Stimulated activated CD4-positive, alpha-beta T cell treated with anti-CD3 and anti-CD28 coated beads, Interleukin-4, amount 100 ng/mL, for 24 hours (primary cell): ENCODE results near the gene LFNG.

Experiments used
- DNase-seq: peaks from one replicate; pipeline ENCODE4 v3.0.0-alpha.2; 2020

LFNG gene

DNA sequence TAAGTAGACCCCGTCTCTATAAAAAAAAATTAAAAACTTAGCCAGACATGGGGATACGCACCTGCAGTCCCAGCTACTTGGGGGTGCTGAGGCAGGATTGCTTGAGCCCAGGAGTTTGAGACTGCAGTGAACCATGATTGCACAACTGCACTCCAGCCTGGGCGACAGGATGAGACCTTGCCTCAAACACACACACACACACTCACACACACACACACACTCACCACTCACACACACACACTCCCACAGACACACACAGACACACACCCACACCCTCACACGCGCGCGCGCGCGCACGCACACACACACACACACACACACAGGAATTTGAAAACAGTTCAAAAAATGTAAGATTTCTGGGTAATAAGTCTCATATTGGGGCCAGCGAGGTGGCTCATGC lies 34.7 kb upstream of the LFNG start:
- DNase-seq: no peak

DNA sequence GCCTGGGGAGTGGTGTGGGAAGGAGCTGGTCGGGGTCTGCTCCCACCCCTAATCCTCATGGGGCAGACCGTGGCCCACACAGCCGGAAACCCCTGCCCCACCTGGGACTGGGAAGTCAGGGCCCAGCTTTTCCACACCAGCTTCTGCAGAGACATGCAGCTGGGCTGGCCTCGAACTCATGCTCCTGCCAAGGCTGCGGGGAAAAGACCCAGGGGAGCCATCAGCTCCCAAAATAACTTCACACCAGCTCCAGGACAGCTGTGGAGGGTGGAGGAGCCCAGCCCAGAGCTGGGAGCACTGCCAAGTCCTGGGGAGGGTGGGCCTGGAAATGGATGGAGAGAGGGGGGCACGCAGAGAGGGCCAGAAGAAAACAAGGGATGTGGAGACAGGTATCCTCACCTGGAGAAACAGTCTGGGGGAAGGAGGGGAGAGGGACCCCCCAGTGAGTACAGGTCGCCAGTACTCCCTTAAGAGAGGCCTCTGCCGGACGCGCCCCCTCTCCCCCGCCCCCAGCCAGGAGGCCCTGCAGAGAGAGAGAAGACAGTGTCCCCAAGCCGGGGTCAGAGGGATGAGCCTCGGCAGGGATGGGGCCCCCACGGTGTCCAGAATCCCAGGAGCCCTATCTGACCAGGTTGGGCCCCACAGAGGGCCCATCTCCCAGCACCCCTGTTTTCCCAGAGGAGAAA lies 31.8 kb upstream of the LFNG start:
- DNase-seq: no peak

DNA sequence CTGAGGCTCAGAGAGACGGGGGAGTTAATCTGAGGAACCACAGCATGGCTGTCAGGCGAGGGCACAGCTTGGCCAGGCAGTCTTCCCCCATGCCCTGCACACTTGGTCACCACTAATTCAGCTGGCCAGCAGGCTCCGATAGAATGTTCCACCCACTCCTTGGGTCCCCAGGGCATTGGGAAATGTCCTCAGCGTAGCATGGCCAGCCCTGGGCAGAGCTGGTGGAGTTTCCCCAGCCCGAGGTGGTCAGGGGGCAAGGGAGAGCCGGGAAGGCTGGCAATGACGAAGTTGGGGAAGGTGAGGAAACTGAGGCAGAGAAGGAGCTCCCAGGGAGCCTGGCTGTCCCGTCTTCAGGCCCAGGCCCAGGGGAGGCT lies 31.3 kb upstream of the LFNG start:
- no peak for DNase-seq

DNA sequence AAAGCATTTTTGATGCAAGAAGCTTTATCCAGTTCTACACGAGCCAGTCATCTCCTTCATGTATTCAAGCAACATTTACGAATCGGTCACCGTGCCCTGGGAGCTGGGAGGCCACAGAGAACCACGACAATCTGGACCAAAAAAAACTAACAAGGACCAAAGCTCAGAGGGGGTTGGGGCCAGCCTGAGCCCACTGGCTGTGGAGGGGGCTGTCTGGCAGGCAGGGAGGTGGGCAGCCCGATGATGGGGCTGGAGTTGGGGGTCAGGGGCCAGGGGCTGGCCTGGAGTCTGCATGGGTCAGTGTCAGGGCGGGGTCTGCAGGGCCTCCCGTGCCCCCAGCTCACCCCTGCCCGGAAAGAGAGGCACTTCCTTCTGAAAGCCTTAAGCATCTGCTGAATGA lies 30.9 kb upstream of the LFNG start:
- DNase-seq: no peak

DNA sequence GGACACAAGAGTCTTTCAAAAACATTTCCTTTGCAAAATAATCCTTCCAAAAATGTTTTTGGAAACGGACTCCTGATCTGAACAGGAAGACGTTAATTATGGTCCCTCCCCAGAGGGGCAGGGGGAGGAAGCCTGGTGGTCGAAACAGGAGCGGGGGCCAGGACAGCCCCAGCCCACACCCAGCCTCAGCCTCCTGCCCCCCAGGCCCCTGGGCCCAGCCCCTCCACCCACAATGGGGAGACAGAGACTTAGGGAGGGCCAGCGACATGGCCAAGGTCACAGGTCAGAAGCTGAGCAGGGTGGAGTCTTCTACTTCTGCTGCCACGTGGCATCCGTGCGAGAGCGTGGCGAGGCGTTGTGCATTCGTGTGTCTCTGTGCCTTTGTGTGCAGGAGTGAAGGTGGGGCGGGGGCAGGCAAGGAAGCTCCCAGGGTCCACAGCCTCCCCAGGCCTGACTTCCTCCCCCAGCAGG lies 29.4 kb upstream of the LFNG start:
- no peak for DNase-seq

DNA sequence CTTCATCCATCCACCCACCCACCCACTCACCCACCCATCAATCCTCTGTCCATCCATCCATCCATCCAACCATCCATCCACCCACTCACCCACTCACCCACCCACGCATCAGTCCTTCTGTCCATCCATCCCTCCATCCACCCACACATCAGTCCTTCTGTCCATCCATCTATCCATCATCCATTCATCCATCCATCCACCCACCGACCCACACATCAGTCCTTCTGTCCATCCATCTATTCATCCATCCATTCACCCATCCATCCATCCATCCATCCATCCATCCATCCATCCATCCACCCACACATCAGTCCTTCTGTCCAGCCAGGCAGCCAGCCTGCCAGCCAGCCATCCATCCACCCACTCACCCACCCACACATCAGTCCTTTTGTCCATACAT lies 27.5 kb upstream of the LFNG start:
- no peak for DNase-seq

DNA sequence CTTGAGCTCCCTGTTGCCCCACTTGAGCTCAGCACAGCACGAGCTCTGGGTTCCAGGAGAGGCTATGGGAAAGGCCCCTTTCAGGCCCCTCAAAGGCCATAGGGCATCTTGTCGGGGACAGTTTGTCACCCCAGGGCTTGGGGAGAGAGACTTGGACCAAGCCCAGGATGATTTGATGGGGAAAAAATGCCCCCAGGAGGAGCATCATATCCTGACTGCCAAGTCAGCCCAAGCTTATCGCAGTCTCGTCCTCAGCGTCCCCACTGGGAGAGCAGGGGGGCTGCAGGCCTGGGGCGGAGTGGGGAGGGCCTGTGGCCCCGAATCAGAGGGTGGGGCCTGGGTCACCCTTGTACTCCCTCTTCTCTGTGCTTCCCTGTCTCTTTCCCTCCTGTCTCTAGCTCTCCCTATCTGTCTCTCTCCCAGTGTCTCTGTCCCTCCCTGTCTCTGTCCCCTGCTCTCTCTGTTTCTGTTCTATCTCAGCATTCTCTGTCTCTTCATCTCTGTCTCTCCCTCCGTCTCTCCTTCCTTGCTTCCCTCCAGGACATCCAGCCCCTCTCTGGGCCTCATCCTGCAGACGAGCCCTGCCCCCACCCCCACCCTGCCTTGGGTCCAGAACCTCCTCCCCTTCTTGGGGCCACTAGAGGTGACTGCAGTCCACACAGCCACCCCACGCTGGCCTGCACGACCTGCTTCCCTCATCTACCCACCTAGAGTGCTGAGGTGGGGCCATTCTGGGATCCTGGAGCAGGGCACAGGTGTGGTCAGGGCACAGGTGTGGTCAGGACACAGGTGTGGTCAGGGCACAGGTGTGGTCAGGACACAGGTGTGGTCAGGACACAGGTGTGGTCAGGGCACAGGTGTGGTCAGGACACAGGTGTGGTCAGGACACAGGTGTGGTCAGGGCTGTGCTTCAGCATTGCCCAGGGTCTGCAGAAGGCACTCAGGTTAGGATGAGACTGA lies 26.1 kb upstream of the LFNG start:
- DNase-seq: no peak

DNA sequence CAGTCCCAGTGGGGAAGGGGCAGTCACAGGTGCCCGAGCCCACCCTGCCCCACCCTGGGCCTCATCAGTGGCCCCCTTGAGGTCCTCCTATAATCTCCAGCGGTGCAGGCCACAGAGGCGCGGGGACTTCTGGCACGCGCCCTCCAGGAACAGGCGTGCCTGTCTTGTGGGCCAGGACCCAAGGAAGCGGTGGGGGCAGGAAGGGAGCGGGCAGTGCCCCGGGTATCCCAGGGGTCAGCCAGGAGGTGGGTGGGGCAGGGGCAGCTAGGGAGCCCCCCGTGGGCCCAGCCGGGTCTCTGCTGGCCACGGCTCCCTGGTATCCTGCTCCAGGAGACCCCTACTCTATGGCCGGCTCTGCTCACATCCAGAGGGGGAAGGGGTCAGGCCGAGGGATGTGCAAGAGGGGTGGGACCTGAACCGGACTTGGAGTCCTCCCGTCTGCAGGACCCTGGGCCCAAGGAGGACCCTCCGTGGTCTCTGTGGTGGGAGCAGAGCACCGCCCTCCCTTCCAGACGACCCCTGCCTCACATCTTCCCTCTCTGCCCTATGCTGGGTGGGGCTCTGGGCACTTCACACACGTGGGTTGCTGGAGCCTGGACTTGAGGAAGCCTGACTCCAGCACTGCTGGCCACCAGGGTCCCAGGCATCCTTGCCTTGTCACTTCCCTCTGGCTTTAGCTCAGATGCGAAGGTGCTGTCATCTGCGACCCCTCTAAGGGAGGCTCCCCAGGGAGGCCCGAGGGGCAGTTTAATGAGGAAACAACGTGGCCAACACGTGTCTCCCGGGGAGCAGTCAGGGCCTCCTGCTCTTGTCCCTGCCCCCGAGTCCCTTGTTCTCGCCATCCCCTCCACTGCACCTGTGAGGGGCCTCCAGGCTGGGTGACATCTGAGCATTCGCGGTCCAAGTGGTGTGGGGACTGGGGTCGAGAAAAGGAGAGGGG lies 25.1 kb upstream of the LFNG start:
- no peak for DNase-seq

DNA sequence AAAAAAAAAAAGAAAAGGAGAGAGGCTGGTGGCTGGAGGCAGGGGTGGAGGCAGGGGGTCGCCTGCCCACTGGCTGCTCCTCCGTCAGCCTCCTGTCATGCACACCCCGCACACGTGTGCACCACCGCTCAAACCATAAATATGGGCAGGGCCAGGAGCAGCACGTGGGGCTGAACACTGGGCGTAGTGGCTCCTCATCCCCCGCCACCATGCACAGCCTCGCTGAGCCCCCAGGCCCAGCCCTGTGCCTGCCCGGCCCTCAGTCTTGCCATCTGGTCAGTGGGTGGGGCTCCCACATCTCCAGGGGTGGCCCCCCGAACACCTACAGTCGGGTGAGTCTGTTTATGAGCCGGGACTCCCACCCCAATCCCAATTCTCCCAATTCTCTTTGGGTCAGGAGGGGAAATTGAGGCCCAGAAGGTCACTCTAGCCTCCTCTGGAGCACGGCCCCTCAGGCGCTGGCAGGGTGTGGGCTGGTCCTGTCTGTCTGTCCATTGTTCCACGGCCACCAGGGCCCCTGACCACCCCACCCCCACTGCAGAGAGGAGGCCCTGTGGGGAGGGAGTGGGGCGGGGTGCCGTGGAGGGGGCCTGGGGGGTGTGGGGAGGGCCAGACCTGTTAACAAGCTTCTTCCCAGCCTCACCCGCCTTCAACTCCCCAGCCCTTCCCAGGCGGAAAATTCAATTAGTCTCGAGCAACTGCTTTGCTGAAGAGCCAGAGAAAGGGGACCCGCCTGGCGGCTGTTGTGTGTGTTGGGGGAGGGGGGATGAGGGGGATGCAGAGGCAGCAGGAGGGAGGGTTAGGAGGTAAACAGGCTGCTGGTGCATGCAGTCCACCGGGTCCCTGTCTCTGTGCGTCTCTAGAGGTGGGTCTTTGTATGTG lies 23.9 kb upstream of the LFNG start:
- no peak for DNase-seq

DNA sequence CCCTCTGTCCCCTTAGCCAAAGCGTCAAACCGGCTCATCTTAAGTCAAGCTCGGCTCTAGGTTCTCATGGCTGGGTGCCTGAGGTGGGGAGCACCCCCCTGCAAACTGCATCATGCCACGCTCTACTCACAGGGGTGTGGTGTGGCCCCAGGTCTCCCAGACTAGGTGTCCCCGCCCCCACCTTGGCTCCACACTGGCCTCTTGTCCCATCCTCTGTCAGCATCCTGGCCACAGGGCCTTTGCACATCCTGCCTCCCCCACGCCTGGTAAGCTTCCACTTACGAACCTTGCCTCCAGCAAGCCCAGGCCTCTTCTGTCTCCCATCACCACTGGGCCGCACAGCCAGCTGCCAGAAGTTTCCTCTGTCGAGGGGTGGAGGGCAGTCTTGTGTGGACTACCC lies 23.2 kb upstream of the LFNG start:
- DNase-seq: no peak

DNA sequence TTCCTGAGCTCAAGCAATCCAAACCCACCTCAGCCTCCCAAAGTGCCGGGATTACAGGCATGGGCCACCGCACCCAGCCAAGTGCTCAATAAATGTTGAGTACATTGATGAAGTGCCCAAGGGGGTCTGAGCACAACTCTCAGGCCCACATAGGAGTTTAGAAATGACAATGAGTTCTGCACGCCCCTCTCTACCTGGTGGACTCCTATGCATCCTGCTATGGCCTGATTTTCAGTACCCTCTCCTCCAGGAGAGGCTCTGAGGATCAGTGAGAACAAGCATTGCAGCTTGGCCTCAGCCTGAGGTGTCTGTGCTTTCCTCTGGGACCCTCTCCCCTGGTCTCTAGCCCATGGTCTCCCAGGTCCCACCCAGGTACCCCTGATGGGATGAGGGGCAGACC lies 22.5 kb upstream of the LFNG start:
- DNase-seq: no peak

DNA sequence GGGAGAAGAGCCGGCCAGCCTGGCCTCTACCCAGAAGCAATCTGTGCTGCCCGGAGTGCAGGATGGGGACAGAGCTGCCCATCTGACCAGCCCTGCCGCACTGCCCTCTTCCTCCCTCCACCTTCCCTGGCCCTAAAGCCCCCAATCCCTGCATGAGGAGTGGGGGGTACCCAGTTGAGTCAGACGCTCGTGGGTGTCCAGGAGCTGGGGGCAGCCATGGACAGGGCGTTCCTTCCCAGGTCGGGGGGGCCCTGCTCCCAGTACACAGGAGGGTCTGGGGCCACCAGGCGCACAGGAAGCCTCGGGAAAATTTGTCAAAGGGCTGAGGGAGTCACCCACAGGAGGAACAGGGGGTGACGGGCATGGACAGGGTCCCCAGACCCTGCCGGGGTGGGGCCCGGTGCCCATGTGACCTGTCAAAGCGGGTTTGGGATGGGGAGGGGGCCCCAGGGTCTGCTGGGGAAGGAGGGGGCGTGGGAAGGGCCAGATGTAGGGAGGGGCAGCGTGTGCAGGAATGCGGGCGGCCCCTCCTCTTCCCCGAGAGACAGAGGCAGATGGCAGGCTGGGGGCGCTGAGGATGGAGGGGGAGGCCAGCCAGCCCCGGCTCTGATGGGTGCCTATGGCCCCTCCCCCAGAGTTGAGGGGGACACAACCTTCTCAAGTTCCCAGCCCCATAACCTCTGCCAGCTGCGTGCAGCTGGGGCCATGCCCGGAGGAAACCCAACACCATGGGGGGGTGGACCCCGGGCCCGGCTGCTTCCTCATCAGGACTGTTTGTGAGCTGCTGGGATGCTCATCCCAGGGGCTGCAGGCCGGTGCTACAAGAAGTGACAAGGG lies 21.9 kb upstream of the LFNG start:
- DNase-seq: no peak

DNA sequence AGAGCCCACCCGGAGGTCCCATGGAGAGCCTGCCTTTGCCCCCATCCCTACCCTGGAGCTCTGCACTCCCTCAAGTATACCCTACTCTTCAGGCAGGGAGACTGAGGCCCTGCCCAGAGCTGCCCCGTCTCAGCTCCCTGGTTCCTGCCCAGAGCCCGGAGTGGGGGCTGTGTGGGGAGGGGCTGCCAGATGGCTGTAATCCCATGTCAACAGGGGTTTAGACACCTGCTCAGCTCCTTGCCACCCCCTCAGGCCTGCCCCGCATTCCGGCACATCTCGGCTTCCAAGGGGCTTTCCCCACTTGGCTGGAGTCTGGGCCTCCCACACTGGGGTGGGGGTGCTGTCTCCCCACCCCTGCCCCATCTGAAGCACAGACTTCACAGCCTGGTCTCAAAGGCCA lies 20.9 kb upstream of the LFNG start:
- no peak for DNase-seq

DNA sequence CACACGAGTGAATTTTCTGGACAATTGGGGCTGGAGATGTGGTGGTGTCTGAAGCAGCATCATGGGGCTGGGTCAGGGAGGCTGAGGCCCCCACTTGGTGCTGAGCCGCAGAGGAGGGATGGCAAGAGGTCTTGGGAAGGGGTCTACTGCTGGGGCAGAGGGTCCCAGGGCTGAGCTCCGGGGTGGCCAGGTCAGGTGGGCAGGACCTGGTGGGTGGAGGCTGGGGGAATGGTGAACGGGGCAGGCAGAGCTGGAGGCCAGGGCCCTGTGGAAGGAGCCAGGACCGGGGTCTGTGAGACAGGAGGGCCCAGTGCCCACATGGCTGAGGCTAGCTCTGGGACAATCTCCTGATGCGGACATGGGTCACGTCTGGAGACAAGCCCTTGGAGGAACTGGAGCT lies 20.4 kb upstream of the LFNG start:
- no peak for DNase-seq

DNA sequence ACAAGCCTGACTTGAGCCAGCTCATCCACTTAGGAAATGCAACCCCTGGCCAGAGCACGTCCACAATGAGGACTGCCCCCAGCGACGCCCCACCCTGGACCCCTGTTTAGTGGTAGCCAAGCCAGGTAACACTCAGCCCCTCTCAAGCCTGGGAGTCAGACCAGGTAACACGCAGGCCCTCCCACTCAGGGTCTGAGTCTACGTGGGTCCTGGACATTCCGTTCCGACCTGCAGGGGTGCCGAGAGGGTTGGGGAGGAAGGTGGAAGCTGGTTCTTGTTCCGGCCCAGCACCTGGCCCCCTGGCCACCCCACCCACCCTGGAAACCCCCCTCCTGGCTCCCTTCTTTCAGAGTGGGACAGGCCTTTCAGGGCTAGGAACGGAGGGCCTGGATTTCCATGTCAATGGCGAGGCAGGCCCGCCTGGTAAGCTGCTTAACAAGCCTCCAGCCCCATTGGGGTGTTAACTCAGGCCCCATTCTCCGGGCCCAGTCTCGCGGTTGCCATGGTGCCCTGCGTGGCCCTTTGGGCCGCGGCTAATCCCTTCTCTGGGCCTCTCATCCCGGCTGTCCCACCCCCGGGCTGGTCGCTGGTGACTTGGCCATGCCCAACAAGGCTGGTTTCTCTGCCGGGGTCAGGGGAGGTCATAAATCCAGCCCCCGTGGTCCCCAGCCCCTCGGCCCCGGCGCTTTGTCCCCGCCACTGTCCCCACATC lies 19.7 kb upstream of the LFNG start:
- DNase-seq: no peak

DNA sequence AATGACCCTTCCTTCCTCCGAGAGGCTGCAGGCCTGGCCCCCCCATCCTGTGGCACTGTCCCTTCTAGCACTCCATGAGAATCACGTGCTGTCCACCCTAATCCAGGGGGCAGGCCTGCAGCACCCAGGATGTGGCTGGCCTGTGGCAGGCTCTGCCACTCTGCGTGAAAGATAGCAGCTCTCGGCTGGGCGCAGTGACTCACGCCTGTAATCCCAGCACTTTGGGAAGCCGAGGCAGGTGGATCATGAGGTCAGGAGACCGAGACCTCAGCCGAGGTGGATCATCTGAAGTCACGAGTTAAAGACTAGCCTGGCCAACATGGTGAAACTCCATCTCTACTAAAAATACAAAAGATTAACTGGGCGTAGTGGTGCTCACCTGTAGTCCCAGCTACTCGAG lies 18.9 kb upstream of the LFNG start:
- no peak for DNase-seq

DNA sequence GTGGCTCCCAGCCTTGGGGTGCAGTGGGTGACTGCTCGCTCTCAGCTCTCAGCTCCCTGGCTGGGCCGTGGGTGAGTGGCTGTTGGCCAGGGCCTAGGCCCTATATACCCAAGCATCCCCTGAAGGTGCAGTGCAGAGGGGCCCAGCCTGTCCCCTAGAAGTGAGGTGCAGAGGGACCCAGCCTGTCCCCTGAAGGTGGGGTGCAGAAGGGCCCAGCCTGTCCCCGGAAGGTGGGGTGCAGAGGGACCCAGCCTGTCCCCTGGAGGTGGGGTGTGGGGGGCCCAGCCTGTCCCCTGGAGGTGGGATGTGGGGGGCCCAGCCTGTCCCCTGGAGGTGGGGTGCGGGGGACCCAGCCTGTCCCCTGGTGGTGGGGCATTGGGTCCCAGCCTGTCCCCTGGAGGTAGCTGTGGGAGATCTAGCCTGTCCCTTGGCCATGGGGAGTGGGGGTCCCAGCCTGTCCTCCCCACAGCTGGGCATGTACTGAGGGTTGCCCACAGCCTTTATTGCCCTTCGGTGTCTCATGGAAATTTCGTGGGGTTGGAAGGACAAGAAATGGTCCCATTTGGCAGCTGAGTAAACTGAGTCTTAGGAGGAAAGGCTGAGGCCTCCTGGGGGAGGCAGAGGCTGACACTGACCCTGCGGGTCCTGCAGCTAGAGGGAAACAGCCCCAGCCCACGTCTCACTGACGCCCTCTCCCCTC lies 17.5 kb upstream of the LFNG start:
- DNase-seq: no peak

DNA sequence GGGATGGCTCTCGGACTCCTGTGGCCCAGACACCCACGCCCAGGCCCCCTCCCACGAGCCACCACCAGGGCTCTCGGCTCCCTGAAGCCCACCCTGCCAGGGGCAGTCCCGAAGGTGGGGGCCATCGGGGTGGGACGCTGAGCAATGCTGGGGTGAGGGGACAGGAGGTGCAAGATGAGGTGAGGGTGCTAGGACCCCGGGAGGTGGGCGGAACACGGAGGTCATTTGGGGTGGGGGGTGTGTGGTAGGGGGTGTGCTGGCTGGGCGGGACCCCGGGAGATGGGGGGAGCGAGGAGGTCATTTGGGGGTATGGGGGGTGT lies 17.0 kb upstream of the LFNG start:
- DNase-seq: no peak

DNA sequence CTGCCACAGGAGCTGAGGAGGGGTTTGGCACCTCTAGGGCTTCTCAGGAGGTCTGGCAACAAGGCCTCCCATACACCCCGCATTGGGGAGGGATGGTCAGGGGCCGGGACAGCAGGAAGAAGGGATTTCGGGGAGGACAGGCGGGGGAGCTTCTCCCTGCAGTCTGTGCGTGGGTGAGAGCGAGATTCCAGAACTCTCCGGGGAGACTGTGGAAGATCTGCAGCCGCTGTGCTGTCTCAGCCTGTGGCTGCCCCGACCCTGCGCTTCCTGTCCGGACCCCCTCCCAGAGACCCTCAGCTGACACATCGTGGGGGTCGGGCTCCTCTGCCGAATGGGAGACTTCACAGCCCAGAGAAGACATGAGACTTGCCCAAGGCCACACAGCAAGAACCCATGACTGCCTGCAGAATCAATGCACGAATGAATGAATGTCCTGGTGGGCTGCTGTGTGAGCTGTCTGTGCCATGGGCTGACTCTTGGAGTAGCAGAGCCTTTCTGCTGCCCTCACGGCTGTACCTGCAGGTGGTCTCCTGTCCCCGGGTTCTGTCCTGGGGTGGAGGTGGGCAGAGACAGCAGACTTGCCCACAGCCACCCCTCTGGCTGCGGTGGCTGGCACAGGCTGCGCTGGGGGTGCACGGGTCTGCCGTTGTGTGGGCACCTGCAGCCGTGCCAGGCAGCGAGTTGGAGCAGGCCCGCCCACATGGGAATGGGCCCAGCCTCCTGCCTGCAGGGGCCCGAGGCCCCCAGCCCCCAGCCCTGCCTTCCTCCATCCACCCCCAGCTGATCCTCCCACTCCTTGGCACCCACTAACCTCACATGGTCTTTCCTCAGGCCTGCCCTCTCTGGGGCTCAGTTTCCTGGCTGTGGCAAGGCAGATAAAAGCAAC lies 16.3 kb upstream of the LFNG start:
- DNase-seq: no peak
